ENCODE data around the gene PRODH2.
"Not testable (repeated sequence)": the region's sequence is repeated elsewhere in the genome, so short reads cannot be mapped to it uniquely, and the experiment has no call there.

Gene PRODH2

GRCh38 chr19:35806597-35806996, 6.0 kb downstream of the PRODH2 start:
- TF ChIP-seq CTCF (IDR thresholded peaks at IDR 0.05; ENCODE audit: low read depth, low read length, missing control alignments) = no peak
- no peaks in the 10 kb centered on the region for H3K36me3 ChIP-seq (replicated peaks)
- H3K27ac ChIP-seq = no peak overlapping the region
- no peak overlapping the region for H3K4me3 ChIP-seq (ENCODE audit: low read depth, low read length)
- no peak for DNase-seq
- in situ Hi-C loops (cut with HindIII; ENCODE audit: low pct_ligation_motif_present, low sequenced_read_pairs) = no loop called here
- H3K27me3 ChIP-seq (replicated peaks) = no peaks in the 10 kb centered on the region

DNA sequence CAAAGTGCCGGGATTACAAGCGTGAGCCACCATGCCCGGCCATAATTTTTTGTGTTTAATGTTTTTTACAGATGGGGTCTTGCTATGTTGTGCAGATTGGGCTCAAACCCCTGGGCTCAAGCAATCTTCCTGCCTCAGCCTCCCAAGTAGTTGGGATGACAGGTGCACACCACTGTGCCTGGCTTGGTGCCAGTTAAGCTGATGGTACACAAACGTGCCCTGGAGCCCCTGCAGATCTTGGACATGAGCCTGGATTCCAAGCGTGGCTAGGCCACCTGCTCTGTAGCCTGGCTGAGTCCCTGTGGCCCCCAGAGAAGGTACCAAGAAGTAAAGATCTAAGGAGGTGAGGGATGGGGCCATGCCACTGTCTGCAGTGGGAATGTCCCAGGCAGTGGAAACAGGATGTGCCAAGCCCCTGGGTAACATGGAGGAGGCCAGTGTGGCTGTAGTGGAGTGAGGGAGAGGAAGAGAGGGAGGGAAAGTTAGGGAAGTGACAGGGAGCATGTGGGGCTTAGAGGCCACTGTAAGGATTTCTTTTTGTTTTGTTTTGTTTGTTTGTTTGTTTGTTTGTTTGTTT, 7.0 kb downstream of the PRODH2 start:
- in situ Hi-C loops (cut with HindIII; ENCODE audit: low pct_ligation_motif_present, low sequenced_read_pairs) = no loop called here
- no peaks in the 10 kb centered on the region for H3K36me3 ChIP-seq (replicated peaks)
- no peak for DNase-seq
- no peaks in the 10 kb centered on the region for H3K27me3 ChIP-seq (replicated peaks)
- no peak overlapping the region for H3K27ac ChIP-seq
- TF ChIP-seq CTCF (IDR thresholded peaks at IDR 0.05; ENCODE audit: low read depth, low read length, missing control alignments) = no peak
- H3K4me3 ChIP-seq (ENCODE audit: low read depth, low read length) = no peak overlapping the region

DNA sequence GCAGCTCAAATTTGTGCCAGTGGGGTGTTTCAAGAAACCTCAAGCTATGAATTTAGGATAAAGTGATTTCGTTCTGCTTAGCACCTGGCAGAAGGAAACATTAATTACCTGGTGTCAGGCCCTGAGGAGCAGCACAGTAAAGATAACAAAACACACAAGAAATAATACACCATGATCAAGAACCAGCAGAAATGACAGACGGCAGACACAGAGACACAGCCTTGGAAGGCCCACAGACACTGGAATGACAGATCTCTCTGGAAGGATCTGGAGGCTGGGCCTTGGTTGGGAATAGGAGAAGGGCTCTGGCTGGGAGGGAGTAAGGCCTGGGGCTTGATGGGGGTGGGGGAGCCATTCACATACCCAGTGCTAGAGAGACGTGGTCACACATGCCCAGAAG, 10.8 kb downstream of the PRODH2 start:
- in situ Hi-C loops (cut with HindIII; ENCODE audit: low pct_ligation_motif_present, low sequenced_read_pairs) = no loop called here
- Histone ChIP-seq H3K27me3 (replicated peaks) (peaks cover 10% of the 10 kb centered on the region), H3K27ac (no peak overlapping the region), H3K36me3 (replicated peaks) (no peaks in the 10 kb centered on the region), H3K4me3 (ENCODE audit: low read depth, low read length) (no peak overlapping the region)
- no peak for DNase-seq
- TF ChIP-seq CTCF (IDR thresholded peaks at IDR 0.05; ENCODE audit: low read depth, low read length, missing control alignments) = no peak

GRCh38 chr19:35797663-35798062, 15.0 kb downstream of the PRODH2 start:
- H3K4me3 ChIP-seq (ENCODE audit: low read depth, low read length) = no peak overlapping the region
- in situ Hi-C loops (cut with HindIII; ENCODE audit: low pct_ligation_motif_present, low sequenced_read_pairs) = no loop called here

GRCh38 chr19:35796645-35797542, 15.8 kb downstream of the PRODH2 start:
- Histone ChIP-seq H3K4me3 (ENCODE audit: low read depth, low read length) (no peak overlapping the region), H3K36me3 (replicated peaks) (no peaks in the 10 kb centered on the region), H3K27ac (no peak overlapping the region), H3K27me3 (replicated peaks) (peaks cover 14% of the 10 kb centered on the region)
- in situ Hi-C loops (cut with HindIII; ENCODE audit: low pct_ligation_motif_present, low sequenced_read_pairs) = no loop called here
- TF ChIP-seq CTCF (IDR thresholded peaks at IDR 0.05; ENCODE audit: low read depth, low read length, missing control alignments) = no peak
- DNase-seq = no peak

More at GRCh38 chr19:35797663-35798062, 15.0 kb downstream of the PRODH2 start:
- Histone ChIP-seq H3K27me3 (replicated peaks) (peaks cover 14% of the 10 kb centered on the region), H3K27ac (no peak overlapping the region), H3K36me3 (replicated peaks) (no peaks in the 10 kb centered on the region)
- DNase-seq = no peak
- TF ChIP-seq CTCF (IDR thresholded peaks at IDR 0.05; ENCODE audit: low read depth, low read length, missing control alignments) = no peak

GRCh38 chr19:35795564-35795963, 17.1 kb downstream of the PRODH2 start:
- H3K4me3 ChIP-seq (ENCODE audit: low read depth, low read length); in situ Hi-C loops (cut with HindIII; ENCODE audit: low pct_ligation_motif_present, low sequenced_read_pairs): not testable (repeated sequence)
- H3K27me3 ChIP-seq (replicated peaks) = peaks cover 14% of the 10 kb centered on the region

More at GRCh38 chr19:35795564-35795963, 17.1 kb downstream of the PRODH2 start:
- not testable (repeated sequence) for DNase-seq; H3K27ac ChIP-seq; H3K36me3 ChIP-seq (replicated peaks)
